GM18517 (cell line): ENCODE measurements around the gene ADGRV1.
"Not testable (repeated sequence)": the region's sequence is repeated elsewhere in the genome, so short reads cannot be mapped to it uniquely, and the experiment has no call there.

Experiments used
- ATAC-seq: cut with Tn5 transposase; IDR thresholded peaks from one replicate; pipeline ENCODE4 v1.9.1; 2021; ENCODE audit warnings: mild to moderate bottlenecking, moderate library complexity; ENCODE audit not compliant: unreplicated experiment

The ADGRV1 gene

DNA sequence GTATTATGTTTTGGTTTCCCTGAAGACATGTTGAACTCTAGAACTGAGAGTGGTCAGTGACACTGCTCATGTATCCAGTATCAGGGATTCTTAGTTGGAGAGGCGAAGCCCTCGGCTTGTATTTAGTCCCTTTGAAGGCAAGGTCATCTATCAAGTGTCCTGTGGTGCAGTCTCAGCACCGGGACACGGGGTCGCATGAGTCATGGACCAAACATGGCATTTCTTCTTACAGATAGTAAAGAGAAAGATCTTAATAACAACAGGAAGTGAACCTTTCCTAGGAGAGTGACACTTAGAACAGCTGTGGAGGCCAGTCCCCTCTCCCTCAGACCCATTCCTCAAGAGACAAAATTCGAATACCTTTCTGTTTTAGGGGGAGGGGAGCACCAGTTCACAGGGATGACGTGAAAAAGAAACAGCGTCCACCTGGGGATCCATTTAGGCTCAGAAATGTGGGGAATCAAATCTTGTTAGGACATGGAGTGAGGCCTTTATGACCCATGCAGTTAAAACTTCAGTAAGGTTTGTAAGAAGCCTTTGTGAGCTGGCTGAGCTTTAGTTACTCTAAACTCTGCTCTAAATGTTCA is 86.5 kb downstream of the ADGRV1 start:
- no peak for ATAC-seq

DNA sequence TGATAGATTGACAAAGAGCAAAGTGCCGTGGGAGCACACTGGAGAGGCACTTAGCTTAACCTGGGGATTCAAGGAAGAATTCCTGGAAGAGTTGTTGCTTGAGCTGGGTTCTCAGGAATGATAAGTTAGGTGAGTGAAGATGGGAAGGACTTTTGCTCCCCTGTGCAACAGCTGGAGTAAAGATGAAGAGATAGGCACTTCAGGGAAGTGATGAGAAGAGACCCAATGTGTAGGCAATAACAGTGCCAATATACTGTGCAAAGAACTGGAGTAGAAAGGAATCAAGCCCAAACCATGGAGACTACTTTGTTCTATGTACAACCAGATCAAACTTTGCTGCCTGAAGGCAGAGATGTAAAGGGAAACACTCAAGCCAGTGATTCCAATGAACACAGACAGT is 92.2 kb downstream of the ADGRV1 start:
- ATAC-seq, result no peak

DNA sequence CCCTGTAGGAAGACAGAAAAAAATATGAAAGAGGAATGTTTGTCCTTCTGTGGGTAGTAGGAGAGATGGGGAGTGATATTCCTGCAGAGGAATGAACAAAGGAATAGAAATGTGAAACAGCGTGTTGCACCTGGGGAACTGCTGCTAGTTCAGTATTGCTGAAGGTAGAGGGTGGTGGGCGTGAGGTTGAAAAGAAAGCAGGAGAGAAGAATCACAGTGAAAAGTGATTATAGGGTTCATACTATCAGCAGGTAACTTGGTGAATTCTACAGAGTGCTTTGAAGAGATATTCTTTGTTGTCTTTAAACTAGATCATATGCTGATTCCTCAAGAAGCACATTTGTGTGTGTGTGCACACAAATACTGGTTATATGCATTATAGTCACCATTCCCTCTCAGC is 95.6 kb downstream of the ADGRV1 start:
- no peak for ATAC-seq

DNA sequence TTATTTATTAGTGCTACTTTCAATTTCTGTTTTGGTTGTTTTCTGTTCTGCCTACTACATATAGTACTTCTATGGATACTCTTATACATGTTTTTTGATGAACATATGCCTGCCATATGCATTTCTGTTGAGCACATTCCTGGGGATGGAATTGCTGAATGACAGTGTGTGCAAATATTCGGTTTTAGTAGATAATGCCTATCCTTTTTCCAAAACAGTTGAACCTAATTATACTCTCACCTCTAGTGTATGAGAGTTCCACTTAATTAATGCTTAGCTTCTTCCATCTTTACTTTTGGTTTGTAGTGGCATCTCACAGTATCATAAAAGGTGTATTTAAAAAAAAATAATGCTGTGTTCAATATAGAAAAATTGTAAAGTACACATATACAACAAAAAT is 96.8 kb downstream of the ADGRV1 start:
- no peak for ATAC-seq

DNA sequence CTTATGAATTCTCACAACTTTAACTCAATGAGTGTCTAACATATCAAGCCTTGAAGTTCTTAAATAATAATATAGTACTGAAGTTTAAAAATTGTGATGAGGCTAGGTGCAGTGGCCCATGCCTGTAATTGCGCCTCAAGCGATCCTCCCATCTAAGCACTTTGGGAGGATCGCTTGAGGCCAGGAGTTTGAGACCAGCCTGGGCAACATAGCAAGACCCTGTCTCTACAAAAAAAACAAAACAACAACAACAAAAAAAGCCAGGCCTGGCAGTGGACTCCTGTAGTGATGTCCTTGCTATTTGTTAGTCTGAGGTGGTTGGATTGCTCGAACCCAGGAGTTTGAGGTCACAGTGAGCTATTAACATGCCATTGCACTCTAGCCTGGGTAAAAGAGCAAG is 98.4 kb downstream of the ADGRV1 start:
- ATAC-seq, result no peak

DNA sequence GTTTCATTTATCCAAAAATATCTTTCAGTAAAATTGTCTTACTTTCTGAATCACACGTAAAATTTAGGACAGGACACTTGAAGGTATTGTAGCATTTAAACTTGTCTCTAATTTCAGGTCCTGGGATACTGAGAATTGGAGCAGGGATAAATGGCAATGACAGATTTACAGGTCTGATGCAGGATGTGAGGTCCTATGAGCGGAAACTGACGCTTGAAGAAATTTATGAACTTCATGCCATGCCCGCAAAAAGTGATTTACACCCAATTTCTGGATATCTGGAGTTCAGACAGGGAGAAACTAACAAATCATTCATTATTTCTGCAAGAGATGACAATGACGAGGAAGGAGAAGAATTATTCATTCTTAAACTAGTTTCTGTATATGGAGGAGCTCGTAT is 99.2 kb downstream of the ADGRV1 start:
- no peak for ATAC-seq

DNA sequence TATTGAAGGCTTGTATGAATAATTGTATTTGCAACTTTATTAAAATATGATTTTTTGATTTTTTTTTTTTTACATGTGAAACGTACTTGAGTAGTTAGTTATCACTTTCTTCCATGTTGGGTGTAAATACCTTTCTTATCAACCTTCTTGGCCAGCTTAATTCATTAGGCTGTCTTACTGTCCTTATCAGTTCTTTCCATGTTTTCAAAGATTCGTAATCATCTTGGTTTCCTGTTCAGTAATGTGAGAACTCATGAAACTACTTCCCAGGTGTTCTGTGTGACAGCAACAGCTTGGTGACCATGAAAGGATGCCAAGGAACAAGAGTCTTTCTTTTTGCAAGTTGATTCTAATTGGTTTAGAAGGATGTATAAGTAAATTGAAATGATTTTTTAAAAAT is 100.0 kb downstream of the ADGRV1 start:
- no peak for ATAC-seq

DNA sequence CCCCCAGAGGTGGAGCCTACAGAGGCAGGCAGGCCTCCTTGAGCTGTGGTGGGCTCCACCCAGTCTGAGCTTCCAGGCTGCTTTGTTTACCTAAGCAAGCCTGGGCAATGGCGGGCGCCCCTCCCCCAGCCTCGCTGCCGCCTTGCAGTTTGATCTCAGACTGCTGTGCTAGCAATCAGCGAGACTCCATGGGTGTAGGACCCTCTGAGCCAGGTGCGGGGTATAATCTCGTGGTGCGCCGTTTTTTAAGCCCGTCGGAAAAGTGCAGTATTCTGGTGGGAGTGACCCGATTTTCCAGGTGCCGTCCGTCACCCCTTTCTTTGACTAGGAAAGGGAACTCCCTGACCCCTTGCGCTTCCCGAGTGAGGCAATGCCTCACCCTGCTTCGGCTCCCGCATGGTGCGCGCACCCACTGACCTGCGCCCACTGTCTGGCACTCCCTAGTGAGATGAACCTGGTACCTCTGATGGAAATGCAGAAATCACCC is 109.5 kb downstream of the ADGRV1 start:
- ATAC-seq, result not testable (repeated sequence)

DNA sequence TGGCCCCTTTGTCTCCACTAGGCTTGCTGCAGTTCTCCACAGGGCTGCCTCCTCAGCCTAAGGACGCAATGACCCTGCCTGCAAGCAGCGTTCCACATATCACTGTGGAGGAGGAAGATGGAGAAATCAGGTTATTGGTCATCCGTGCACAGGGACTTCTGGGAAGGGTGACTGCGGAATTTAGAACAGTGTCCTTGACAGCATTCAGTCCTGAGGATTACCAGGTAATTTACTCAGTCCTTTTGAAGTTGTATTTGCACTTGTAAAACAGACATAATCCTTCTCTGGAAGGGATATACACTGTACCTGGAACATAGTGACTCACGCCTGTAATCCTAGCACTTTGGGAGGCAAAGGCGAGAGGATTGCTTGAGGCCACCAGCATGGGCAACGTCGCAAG is 116.6 kb downstream of the ADGRV1 start:
- no peak for ATAC-seq

DNA sequence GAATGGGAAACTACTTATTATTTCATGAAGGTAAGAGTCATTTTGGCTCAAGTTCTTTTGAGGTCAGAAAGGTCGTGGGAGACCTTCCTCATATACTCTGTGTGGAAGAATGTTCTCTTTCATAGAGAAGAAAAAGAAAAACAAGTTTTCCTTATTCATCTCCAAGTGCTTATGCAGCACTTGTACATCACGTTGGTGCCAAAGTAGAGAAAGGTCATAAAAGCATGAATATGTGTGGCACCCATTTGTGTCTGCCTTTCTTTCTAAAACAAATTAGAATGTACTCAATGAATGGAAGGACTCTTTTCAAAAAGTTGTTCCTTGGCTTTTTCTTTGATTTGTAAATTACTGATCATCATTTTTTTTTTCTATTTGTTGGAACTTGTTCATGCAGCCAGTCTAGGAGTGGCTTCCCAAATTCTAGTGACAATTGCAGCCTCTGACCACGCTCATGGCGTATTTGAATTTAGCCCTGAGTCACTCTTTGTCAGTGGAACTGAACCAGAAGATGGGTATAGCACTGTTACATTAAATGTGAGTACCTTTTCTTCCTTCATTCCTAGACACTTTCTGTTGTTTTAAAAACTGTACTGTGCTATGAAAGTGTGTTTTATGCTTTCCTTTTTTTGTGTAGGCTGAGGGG is 122.4 kb downstream of the ADGRV1 start:
- no peak for ATAC-seq

DNA sequence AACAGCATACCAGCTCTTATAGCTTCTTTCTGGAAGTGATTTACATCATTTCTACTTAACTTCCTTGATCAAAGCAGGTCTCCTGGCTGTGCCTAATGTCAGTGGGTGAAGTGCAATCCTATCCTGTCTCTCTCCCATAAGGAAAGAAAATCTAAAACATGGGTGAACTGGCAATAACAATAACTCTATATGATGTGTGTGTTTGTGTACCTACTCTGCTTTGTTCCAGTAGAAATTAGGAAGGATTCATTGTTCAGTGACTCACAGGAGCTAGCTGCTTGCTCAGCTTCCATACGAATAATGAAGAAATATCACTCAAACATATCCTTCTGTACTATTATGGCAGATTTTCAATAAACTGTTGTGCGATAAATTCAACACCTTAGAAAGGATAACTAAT is 123.7 kb downstream of the ADGRV1 start:
- ATAC-seq, result no peak

DNA sequence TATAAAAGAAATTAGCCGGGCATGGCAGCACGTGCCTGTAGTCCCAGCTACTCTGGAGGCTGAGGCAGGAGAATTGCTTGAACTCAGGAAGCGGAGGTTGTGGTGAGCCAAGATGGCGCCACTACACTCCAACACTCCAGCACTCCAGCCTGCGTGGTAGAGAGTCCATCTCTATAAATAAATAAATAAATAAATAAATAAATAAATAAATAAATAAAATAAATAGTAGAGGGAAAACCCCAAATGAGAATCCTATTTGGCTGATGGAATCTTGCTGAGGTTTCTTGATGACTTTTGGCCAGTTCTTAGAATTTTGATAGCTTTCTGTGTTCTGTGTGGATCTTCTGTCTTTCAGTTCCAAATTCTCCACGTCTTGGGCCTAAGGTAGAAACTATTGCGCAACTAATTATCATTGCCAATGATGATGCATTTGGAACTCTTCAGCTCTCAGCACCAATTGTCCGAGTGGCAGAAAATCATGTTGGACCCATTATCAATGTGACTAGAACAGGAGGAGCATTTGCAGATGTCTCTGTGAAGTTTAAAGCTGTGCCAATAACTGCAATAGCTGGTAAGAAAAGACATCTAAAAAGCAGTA is 126.9 kb downstream of the ADGRV1 start:
- ATAC-seq, result no peak

DNA sequence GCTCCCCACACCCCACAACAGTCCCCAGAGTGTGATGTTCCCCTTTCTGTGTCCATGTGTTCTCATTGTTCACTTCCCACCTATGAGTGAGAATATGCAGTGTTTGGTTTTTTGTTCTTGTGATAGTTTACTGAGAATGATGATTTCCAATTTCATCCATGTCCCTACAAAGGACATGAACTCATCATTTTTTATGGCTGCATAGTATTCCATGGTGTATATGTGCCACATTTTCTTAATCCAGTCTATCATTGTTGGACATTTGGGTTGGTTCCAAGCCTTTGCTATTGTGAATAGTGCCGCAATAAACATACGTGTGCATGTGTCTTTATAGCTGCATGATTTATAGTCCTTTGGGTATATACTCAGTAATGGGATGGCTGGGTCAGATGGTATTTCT is 127.8 kb downstream of the ADGRV1 start:
- ATAC-seq, result not testable (repeated sequence)

DNA sequence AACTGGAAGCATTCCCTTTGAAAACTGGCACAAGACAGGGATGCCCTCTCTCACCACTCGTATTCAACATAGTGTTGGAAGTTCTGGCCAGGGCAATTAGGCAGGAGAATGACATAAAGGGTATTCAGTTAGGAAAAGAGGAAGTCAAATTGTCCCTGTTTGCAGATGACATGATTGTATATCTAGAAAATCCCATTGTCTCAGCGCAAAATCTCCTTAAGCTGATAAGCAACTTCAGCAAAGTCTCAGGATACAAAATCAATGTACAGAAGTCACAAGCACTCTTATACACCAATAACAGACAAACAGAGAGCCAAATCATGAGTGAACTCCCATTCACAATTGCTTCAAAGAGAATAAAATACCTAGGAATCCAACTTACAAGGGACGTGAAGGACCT is 128.9 kb downstream of the ADGRV1 start:
- not testable (repeated sequence) for ATAC-seq

DNA sequence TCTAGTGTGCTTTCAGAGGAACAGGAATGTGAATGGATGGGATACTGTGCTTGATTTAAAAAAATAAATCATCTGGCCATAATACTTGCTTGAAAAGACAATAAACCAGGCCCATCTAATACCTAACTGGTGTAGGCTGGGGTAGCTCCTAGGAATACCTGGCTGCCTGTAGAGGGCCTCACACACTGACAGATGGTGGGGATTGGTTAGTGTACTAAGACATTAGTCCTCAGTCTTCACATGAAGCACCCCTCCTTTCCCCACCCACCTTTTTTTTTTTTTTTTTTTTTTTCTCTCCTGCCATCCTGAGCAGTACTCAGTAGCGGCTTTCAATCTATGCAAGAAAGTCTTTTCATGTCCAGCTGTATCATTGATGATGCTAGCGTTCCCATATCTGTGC is 130.5 kb downstream of the ADGRV1 start:
- no peak for ATAC-seq

DNA sequence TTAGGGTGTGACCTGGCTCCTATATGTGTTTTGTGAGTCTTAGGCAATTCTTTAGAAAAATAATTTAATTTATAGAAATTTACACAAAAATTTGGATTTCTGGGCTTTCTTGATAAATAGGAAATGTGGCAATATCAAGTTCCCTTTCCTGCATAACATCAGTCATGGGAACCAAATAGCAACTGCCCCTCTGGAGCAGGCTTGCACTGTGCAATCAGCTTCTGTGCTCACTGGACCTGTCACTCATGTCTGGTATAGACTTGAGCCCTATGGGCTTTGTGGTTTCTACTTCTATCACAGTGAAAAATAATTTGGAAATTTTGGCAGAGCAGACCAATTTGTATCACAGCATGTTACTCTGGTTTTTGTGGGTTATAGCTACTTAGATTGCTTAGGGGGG is 131.7 kb downstream of the ADGRV1 start:
- ATAC-seq, result no peak

DNA sequence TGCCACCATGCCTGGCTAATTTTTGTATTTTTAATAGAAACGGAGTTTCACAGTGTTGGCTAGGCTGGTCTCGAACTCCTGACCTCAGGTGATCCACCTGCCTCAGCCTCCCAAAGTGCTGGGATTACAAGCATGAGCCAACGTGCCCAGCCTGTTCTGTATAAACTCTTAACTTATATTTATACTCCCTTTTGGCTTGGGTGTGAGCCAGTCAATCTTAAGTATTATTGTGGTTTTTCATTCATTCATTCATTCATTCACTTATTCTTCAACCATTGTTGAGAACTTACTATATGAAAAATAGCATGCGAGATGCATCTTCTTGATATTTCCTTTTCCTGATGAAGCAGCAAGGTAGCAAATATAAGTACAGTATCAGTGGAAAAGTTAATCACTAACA is 132.9 kb downstream of the ADGRV1 start:
- no peak for ATAC-seq

DNA sequence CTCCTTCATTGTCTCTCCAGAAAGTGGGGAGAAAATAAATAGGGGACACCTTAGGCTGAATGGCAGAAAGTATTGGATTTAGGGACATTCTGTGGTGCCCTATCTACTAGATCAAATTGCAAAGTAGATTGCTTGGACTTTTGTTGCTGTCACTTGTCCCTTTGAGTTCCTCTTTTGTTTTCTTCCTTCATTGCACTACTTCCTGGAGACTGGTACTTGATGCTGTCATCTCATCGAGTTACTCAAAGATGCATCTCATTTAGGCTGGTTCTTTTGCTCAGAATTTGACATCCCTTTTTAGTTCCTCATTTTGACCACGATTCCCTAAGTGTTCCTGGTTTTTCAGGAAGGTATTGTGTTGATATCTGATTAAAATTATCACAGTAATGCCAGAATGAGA is 137.6 kb downstream of the ADGRV1 start:
- ATAC-seq, result no peak

DNA sequence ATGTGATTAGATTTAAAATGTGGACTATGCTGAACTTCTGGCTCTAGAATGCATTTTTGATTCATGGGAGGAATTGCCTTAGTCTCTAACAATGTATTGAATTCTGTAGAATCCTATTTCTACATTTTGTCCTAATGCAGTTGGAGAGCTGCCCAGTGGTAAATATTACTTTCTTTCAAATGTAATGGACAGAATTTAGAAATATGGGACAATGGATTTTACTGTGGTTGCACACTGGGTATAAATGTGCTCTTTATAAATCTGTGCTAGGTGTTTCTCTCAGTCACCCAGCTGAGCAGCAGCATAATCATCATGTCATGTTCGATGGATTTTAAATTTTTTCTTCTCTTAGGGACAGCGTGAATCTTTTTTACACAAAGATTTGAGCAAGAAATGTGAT is 141.7 kb downstream of the ADGRV1 start:
- ATAC-seq, result no peak

DNA sequence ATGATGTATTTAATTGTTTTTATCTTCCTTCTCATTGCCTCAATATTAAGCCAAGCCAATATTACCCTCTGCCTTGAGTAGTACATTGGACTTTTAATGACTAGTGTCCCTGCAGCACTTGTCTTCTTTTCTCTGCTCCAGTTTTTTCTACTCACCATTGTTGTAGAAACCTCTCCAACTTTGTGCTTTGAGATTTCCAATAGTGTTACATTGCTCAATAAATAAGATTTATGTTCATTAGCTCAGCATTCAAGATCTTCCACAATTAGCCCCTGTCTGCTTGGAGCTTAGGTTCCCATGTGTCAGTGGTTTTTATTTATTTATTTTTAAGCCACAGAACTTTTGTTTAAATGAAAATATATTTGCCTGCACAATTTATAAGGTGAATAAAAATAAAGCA is 145.3 kb downstream of the ADGRV1 start:
- no peak for ATAC-seq

DNA sequence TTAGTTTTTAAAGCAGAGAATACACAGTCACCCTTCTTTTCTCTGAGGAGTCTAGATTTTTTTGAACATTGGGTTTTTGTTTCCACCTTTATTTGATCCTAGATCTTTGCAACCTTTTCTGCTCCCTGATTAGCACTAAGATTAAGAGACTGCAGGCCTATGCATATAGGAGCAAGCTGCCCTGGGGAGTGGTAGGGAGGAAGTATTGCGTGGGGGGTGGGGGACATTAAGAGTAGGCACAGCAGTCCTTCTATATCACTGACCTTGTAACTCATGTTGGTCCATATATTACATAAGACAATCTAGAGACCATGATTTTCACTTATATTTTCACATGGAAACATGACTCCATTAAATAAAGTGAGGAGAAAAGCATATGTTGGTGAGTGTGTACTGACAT is 149.1 kb downstream of the ADGRV1 start:
- ATAC-seq, result no peak

DNA sequence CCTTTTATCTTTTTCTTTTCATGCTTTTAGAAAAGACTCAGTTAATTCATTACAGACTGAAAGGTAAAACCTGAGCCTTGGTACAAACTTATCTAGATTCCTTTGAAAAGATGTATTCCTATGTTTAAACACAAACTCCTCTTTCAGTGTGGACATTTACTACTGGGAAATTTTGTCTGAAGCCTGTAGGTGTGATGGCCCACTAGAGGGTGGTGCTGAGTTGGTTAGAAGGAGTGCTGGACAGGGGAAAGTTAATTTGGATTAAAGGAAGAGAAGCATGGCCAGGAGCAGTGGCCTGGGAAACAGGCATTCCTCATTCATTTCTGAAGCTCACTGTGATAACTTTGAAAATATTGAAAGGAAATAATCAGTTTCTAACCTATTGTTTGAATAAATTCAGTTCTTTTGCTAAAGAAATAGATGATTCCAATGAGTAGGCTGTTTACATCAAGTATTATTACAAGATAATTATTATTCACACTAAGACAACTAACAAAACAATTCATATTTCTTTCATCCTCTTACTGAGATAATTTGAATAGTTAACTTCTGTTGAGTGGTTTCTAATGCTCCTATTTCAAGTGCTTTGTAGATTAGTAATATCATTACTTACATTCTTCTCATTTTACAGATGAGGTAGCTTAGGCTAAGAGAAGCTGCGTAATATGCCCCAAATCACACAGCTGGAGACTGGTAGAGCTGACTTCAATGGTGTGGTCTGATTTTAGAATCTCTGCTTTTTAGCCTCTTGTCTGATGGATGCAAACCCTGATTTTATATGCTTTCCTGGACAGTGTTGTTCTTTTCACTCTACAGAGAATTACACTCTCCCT is 150.9 kb downstream of the ADGRV1 start:
- ATAC-seq, result peak; percentile 69
